PC-9 (cell line): ENCODE results near the gene WDR11. TPM values are rescaled to one million over a fixed set of nuclear protein-coding genes. Genes with fewer than 3 reads are reported as not detected.

Experiments
- BruUV-seq: library from RNA; stranded (reverse); fragments of 400-500 nt; replicated peaks from 2 replicates; lab custom pipeline; 2021; lab: Mats Ljungman, UMichigan
- CTCF ChIA-PET: fragments of 300-600 bp; sonication (Branson Sonifier 250); formaldehyde crosslinking; loops from one replicate; lab custom pipeline; 2022; ENCODE audit warnings: antibody characterized with exemption; lab: Charles Lee
- POLR2A ChIA-PET: fragments of 300-600 bp; sonication (Branson Sonifier 250); formaldehyde crosslinking; loops from one replicate; lab custom pipeline; 2022; ENCODE audit warnings: antibody characterized with exemption; ENCODE audit not compliant: unreplicated experiment; lab: Charles Lee
- DNase-seq, 2 experiments: peaks; one replicate each; pipeline versions ENCODE4 v3.0.0 to v3.0.0-alpha.2; 2015 to 2022; ENCODE audit warnings: mixed read lengths in 1 of 2
- H2AFZ ChIP-seq: fragments of 200-600 bp; sonication (generic); 2 replicates; pipeline ENCODE4 v1.8.1; 2017; ENCODE audit warnings: antibody characterized with exemption
- H3F3A ChIP-seq: fragments of 200-600 bp; sonication (generic); 2 replicates; pipeline ENCODE4 v1.8.1; 2017; ENCODE audit warnings: antibody characterized with exemption, mild to moderate bottlenecking, low read depth; ENCODE audit not compliant: insufficient read depth
- H3K27ac ChIP-seq: fragments of 200-600 bp; sonication (generic); 2 replicates; pipeline ENCODE4 v1.6.1; 2016; ENCODE audit warnings: mixed run types
- H3K27me3 ChIP-seq: fragments of 200-600 bp; sonication (generic); 2 replicates; pipeline ENCODE4 v1.6.1; 2016; ENCODE audit warnings: low read depth, mixed run types; ENCODE audit not compliant: insufficient read depth
- H3K36me3 ChIP-seq: fragments of 200-600 bp; sonication (generic); 2 replicates; pipeline ENCODE4 v1.6.1; 2016; ENCODE audit warnings: low read depth, mixed run types
- H3K4me1 ChIP-seq: fragments of 200-600 bp; sonication (generic); replicated peaks from 2 replicates; pipeline ENCODE4 v1.6.1; 2016; ENCODE audit warnings: mixed run types; ENCODE audit not compliant: insufficient read depth
- H3K4me2 ChIP-seq: fragments of 200-600 bp; sonication (generic); 2 replicates; pipeline ENCODE4 v1.6.1; 2017; ENCODE audit warnings: mixed run types
- H3K4me3 ChIP-seq: fragments of 200-600 bp; sonication (generic); 2 replicates; pipeline ENCODE4 v1.6.1; 2016; ENCODE audit warnings: mixed run types
- H3K79me2 ChIP-seq: fragments of 200-600 bp; sonication (generic); 2 replicates; pipeline ENCODE4 v1.6.1; 2017; ENCODE audit warnings: low read depth, mixed run types
- H3K9me2 ChIP-seq: fragments of 200-600 bp; sonication (generic); 2 replicates; pipeline ENCODE4 v1.8.1; 2017; ENCODE audit warnings: mild to moderate bottlenecking; ENCODE audit not compliant: insufficient read depth
- H3K9me3 ChIP-seq: fragments of 200-600 bp; sonication (generic); 2 replicates; pipeline ENCODE4 v1.8.1; 2016; ENCODE audit warnings: low read depth; ENCODE audit not compliant: insufficient read depth
- H4K20me1 ChIP-seq: fragments of 200-600 bp; sonication (generic); 2 replicates; pipeline ENCODE4 v1.8.1; 2017; ENCODE audit not compliant: insufficient read depth
- EZH2 ChIP-seq: fragments of 200-600 bp; sonication (generic); IDR thresholded peaks from 2 replicates; pipeline ENCODE4 v1.8.0; 2017; ENCODE audit warnings: antibody characterized with exemption, low read depth
- intact Hi-C: fragments of 100-400 bp; cut with micrococcal nuclease; formaldehyde crosslinking; loops from one replicate; pipeline ENCODE4 v1.10.0; 2022; ENCODE audit not compliant: unreplicated experiment
- total RNA-seq: library from RNA; stranded (reverse); gene quantifications from 2 replicates; pipeline ENCODE4 v1.2.3, GENCODE V29; 2021
- TF ChIP-seq, protein P1 (sequence below): fragments of 200-600 bp; sonication (generic); conservative IDR thresholded peaks from 2 replicates; pipeline ENCODE4 v1.6.1; 2017; ENCODE audit warnings: mixed run types, antibody characterized with exemption, mild to moderate bottlenecking, moderate library complexity

Gene WDR11
- total RNA-seq, 1 experiment from 2014 or later, result 27.4 TPM

DNA sequence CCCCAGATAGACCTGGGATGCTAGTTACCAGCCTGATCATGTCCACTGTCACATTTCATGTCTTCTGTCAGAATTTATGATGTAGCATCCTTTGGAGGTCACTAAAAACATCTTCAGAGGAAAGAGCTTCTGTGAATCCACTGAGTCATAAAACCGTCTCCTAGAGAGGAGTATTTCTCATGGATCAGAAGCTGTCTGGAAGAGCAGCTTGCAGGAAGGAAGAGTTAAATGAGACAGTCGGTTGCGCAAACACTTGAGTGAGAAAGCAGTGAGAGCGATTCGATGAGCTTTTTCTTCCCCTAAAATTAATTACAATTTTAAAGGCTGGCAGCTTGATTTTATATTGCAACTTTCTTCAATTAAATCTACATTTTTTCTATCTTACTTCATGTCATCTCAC lies 47.2 kb upstream of the WDR11 start:
- H3K27ac ChIP-seq, result no peak overlapping the region
- TF ChIP-seq EZH2, result no peak
- TF ChIP-seq, protein P1, sequence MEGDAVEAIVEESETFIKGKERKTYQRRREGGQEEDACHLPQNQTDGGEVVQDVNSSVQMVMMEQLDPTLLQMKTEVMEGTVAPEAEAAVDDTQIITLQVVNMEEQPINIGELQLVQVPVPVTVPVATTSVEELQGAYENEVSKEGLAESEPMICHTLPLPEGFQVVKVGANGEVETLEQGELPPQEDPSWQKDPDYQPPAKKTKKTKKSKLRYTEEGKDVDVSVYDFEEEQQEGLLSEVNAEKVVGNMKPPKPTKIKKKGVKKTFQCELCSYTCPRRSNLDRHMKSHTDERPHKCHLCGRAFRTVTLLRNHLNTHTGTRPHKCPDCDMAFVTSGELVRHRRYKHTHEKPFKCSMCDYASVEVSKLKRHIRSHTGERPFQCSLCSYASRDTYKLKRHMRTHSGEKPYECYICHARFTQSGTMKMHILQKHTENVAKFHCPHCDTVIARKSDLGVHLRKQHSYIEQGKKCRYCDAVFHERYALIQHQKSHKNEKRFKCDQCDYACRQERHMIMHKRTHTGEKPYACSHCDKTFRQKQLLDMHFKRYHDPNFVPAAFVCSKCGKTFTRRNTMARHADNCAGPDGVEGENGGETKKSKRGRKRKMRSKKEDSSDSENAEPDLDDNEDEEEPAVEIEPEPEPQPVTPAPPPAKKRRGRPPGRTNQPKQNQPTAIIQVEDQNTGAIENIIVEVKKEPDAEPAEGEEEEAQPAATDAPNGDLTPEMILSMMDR, result no peak
- H3K9me2 ChIP-seq, result no peaks in the 10 kb centered on the region
- intact Hi-C loops, result no loop called here
- H3F3A ChIP-seq, result no peaks in the 10 kb centered on the region
- H4K20me1 ChIP-seq, result no peaks in the 10 kb centered on the region
- peaks cover 12% of the 10 kb centered on the region; the same call in 1 of the 2 replicates for H3K27me3 ChIP-seq
- ChIA-PET CTCF (no interaction called here), POLR2A (no interaction called here)
- DNase-seq, result no peak
- H3K4me1 ChIP-seq, result no peaks in the 10 kb centered on the region
- no peaks in the 10 kb centered on the region for H3K36me3 ChIP-seq
- H3K79me2 ChIP-seq, result no peaks in the 10 kb centered on the region
- no peak overlapping the region for H3K4me3 ChIP-seq
- no TSS peak for BruUV-seq
- H3K9me3 ChIP-seq, result no peaks in the 10 kb centered on the region
- H3K4me2 ChIP-seq, result no peak overlapping the region
- no peak overlapping the region for H2AFZ ChIP-seq

DNA sequence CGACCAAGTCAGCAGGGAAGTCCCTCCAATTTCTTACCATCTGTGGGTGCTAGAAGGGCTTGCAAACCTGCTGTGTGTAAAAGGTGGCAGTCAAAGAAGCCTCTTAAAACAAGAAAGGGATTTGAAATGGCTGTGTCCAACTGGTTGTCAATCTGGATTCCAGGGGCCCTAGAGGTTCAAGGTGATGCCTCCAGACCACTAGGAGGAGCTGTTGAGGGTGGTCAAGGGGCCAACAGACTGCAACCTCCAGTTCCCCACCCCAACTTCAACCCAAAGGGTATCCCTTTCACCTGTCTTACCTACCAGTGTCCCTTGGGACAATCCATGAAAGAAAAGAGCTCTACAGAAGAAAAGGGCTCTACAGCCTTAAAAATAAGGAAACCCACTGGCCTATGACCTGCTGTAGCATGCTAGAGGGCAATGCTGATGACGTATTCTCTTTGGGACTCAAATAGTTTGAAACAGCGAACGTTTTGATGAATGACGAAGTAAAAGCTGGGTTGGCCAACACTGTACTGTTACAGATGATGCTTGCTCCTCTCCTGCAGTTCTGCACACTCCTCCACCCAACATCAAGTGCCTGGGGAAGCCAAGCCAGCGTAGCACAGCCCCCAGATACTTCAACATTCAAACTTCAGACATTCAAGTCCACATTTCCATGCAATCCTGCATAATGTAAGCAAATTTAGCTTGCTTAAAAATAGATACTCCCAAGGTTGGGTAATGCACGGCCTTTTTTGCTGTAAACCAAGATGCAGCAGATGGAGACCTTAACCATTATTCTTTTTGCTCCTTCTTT lies 45.9 kb upstream of the WDR11 start:
- no peak overlapping the region for H3K4me3 ChIP-seq
- H3K4me2 ChIP-seq, result no peak overlapping the region
- intact Hi-C loops, result no loop called here
- ChIA-PET POLR2A (interaction anchor here (0.5 to 0.6 kb wide), 2 partner anchors 23 to 395 kb away, joined by 3 to 5 read pairs; no protein-coding TSS in a partner anchor), CTCF (no interaction called here)
- H3K27ac ChIP-seq, result no peak overlapping the region
- no peak for DNase-seq
- no peaks in the 10 kb centered on the region for H3K36me3 ChIP-seq
- BruUV-seq, result no TSS peak
- no peaks in the 10 kb centered on the region for H3F3A ChIP-seq
- H3K27me3 ChIP-seq, result peaks cover 12% of the 10 kb centered on the region; the same call in 1 of the 2 replicates
- no peaks in the 10 kb centered on the region for H4K20me1 ChIP-seq
- H3K4me1 ChIP-seq, result no peaks in the 10 kb centered on the region
- no peak overlapping the region for H2AFZ ChIP-seq
- no peaks in the 10 kb centered on the region for H3K9me2 ChIP-seq
- H3K79me2 ChIP-seq, result no peaks in the 10 kb centered on the region
- H3K9me3 ChIP-seq, result no peaks in the 10 kb centered on the region
- TF ChIP-seq, protein P1, result no peak
- no peak for TF ChIP-seq EZH2

DNA sequence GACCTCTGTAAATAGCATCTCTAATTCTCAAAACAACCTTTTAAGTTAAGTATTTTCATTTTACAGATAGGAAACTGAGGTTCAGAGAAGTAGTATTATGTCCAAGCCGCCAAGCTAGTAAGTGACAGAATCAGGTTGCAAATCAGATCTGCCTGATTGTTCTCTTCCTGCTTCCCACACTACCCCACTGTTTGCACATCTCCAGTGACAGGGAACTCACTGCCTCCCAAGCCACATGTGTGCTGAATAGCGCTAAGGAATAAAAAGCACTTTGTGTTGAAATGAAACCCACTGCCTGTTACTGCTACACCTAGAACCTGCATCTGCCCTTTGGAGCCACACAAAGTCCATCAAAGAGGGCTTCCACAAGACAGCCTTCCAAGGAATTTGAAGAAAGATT lies 45.1 kb upstream of the WDR11 start:
- Histone ChIP-seq H3K79me2 (no peaks in the 10 kb centered on the region), H3K27ac (no peak overlapping the region), H3K4me3 (no peak overlapping the region), H3K36me3 (no peaks in the 10 kb centered on the region), H2AFZ (no peak overlapping the region), H3K9me2 (no peaks in the 10 kb centered on the region), H3F3A (no peaks in the 10 kb centered on the region), H3K9me3 (no peaks in the 10 kb centered on the region), H3K4me2 (no peak overlapping the region), H4K20me1 (no peaks in the 10 kb centered on the region), H3K4me1 (no peaks in the 10 kb centered on the region), H3K27me3 (peaks cover 7% of the 10 kb centered on the region; the same call in 1 of the 2 replicates)
- ChIA-PET POLR2A (interaction anchor here (0.6 kb wide), 1 partner anchor 394 kb away, joined by 3 read pairs; no protein-coding TSS in a partner anchor), CTCF (no interaction called here)
- no peak for DNase-seq
- intact Hi-C loops, result no loop called here
- no peak for TF ChIP-seq EZH2
- BruUV-seq, result no TSS peak
